Measurements from ENCODE around the gene PDE4D.

DNA sequence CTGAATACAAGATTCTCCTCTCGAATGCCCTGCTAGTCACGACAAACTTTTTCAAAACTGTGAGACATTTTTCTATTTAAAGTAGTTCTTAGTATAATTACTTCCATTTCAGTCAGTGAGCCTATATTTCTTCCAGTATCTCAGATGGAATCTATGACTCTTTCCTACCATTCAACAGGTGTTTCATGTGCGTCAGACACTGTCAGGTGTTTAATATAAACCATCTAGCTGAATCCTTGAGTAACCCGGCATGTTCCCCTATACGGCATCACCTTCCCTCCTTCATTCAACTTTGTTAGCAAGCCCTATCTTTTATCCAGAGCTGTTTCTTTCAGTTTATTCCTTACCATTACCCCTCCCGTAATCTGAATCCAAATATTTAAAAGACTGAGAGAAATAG is 891.8 kb downstream of the PDE4D start:
- TF ChIP-seq, protein P1, sequence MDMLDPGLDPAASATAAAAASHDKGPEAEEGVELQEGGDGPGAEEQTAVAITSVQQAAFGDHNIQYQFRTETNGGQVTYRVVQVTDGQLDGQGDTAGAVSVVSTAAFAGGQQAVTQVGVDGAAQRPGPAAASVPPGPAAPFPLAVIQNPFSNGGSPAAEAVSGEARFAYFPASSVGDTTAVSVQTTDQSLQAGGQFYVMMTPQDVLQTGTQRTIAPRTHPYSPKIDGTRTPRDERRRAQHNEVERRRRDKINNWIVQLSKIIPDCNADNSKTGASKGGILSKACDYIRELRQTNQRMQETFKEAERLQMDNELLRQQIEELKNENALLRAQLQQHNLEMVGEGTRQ (CRISPR knock-in tag; IDR thresholded peaks at IDR 0.05): no peak
- TF ChIP-seq TEAD4 (CRISPR knock-in tag; IDR thresholded peaks at IDR 0.05) (no peak), SMAD4 (CRISPR knock-in tag; IDR thresholded peaks at IDR 0.05) (no peak), NR1H2 (CRISPR knock-in tag; IDR thresholded peaks at IDR 0.05) (no peak), CREB1 (CRISPR knock-in tag; IDR thresholded peaks at IDR 0.05) (no peak), MYBL2 (CRISPR knock-in tag; IDR thresholded peaks at IDR 0.05) (no peak)
- TF ChIP-seq, protein P2, sequence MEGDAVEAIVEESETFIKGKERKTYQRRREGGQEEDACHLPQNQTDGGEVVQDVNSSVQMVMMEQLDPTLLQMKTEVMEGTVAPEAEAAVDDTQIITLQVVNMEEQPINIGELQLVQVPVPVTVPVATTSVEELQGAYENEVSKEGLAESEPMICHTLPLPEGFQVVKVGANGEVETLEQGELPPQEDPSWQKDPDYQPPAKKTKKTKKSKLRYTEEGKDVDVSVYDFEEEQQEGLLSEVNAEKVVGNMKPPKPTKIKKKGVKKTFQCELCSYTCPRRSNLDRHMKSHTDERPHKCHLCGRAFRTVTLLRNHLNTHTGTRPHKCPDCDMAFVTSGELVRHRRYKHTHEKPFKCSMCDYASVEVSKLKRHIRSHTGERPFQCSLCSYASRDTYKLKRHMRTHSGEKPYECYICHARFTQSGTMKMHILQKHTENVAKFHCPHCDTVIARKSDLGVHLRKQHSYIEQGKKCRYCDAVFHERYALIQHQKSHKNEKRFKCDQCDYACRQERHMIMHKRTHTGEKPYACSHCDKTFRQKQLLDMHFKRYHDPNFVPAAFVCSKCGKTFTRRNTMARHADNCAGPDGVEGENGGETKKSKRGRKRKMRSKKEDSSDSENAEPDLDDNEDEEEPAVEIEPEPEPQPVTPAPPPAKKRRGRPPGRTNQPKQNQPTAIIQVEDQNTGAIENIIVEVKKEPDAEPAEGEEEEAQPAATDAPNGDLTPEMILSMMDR (IDR thresholded peaks at IDR 0.05): no peak
- TF ChIP-seq, protein P3, sequence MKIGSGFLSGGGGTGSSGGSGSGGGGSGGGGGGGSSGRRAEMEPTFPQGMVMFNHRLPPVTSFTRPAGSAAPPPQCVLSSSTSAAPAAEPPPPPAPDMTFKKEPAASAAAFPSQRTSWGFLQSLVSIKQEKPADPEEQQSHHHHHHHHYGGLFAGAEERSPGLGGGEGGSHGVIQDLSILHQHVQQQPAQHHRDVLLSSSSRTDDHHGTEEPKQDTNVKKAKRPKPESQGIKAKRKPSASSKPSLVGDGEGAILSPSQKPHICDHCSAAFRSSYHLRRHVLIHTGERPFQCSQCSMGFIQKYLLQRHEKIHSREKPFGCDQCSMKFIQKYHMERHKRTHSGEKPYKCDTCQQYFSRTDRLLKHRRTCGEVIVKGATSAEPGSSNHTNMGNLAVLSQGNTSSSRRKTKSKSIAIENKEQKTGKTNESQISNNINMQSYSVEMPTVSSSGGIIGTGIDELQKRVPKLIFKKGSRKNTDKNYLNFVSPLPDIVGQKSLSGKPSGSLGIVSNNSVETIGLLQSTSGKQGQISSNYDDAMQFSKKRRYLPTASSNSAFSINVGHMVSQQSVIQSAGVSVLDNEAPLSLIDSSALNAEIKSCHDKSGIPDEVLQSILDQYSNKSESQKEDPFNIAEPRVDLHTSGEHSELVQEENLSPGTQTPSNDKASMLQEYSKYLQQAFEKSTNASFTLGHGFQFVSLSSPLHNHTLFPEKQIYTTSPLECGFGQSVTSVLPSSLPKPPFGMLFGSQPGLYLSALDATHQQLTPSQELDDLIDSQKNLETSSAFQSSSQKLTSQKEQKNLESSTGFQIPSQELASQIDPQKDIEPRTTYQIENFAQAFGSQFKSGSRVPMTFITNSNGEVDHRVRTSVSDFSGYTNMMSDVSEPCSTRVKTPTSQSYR (CRISPR knock-in tag; IDR thresholded peaks at IDR 0.05): no peak
- TF ChIP-seq, protein P4, sequence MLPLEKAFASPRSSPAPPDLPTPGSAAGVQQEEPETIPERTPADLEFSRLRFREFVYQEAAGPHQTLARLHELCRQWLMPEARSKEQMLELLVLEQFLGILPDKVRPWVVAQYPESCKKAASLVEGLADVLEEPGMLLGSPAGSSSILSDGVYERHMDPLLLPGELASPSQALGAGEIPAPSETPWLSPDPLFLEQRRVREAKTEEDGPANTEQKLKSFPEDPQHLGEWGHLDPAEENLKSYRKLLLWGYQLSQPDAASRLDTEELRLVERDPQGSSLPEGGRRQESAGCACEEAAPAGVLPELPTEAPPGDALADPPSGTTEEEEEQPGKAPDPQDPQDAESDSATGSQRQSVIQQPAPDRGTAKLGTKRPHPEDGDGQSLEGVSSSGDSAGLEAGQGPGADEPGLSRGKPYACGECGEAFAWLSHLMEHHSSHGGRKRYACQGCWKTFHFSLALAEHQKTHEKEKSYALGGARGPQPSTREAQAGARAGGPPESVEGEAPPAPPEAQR (CRISPR knock-in tag; IDR thresholded peaks at IDR 0.05): no peak
- TF ChIP-seq, protein P5, sequence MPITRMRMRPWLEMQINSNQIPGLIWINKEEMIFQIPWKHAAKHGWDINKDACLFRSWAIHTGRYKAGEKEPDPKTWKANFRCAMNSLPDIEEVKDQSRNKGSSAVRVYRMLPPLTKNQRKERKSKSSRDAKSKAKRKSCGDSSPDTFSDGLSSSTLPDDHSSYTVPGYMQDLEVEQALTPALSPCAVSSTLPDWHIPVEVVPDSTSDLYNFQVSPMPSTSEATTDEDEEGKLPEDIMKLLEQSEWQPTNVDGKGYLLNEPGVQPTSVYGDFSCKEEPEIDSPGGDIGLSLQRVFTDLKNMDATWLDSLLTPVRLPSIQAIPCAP (CRISPR knock-in tag; IDR thresholded peaks at IDR 0.05): no peak
